GM12875 (cell line): Measurements from ENCODE around the gene DVL1.

Source experiments
- H3K4me3 ChIP-seq: one replicate; pipeline ENCODE4 v1.5.1; 2011; ENCODE audit warnings: low read depth, low read length, control low read depth
- TF ChIP-seq, protein P1 (sequence below): IDR thresholded peaks from 2 replicates; pipeline ENCODE4 v1.5.1; 2011; ENCODE audit warnings: low read depth, mild to moderate bottlenecking, control low read depth, inconsistent platforms, low read length, moderate library complexity, borderline replicate concordance; ENCODE audit not compliant: insufficient read depth

The DVL1 gene

DNA sequence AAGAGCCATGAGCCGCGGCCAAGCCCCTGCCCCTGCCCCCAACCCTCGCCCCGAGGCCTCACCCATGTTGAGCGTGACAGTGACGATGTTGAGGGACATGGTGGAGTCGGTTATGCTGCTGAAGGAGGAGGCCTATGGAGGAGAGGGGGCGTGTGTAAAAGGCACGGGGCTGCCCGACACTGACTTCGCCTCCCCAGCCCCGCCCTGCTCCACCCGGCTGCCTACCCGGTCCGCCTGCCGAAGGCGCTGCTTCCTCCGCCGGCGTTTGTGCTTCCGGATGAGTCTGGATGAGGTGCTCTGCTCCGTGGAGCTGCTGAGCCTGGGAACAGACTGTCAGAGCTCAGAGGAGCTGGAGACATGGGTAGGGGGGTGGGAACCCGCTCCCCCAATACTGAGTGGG lies 9.0 kb downstream of the DVL1 start:
- H3K4me3 ChIP-seq: no peak overlapping the region
- TF ChIP-seq, protein P1, sequence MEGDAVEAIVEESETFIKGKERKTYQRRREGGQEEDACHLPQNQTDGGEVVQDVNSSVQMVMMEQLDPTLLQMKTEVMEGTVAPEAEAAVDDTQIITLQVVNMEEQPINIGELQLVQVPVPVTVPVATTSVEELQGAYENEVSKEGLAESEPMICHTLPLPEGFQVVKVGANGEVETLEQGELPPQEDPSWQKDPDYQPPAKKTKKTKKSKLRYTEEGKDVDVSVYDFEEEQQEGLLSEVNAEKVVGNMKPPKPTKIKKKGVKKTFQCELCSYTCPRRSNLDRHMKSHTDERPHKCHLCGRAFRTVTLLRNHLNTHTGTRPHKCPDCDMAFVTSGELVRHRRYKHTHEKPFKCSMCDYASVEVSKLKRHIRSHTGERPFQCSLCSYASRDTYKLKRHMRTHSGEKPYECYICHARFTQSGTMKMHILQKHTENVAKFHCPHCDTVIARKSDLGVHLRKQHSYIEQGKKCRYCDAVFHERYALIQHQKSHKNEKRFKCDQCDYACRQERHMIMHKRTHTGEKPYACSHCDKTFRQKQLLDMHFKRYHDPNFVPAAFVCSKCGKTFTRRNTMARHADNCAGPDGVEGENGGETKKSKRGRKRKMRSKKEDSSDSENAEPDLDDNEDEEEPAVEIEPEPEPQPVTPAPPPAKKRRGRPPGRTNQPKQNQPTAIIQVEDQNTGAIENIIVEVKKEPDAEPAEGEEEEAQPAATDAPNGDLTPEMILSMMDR: no peak

DNA sequence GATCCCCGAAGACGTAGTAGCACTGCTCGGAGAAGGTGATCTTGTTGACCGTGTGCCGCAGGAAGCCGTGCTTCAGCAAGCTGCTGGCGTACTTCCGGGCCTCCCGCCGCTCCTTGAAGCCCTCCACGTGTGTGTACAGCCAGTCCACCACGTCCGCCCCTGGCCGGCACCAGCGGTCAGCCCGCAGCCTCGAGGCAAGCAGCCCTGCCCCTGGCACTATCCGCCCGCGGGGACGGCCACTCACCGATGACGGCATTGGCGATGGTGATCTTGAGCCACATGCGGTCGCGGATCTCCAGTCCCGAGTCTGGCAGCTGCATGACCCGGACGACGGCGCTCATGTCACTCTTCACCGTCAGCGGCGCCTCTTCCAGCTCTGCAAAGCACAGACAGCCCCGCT lies 10.9 kb downstream of the DVL1 start:
- TF ChIP-seq, protein P1: no peak

DNA sequence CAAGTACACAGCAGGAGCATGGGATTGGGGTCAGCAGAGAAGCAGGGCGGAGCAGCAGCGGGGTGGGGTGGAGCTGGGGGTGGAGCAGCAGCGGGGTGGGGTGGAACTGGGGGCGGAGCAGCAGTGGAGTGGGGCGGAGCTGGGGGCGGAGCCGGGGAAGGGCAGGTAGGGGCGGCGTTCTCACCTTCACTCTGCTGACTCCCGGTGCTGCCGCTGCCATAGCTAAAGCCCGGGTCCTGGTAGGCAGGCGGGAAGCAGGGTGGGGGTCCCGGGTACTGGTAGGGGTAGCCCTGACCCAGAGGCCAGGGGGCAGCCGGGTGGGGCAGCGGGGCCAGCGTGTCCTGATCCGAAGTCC lies 11.4 kb downstream of the DVL1 start:
- TF ChIP-seq, protein P1: no peak
- H3K4me3 ChIP-seq: no peak overlapping the region

More for the DNA sequence above, 10.9 kb downstream of the DVL1 start:
- H3K4me3 ChIP-seq: no peak overlapping the region

DNA sequence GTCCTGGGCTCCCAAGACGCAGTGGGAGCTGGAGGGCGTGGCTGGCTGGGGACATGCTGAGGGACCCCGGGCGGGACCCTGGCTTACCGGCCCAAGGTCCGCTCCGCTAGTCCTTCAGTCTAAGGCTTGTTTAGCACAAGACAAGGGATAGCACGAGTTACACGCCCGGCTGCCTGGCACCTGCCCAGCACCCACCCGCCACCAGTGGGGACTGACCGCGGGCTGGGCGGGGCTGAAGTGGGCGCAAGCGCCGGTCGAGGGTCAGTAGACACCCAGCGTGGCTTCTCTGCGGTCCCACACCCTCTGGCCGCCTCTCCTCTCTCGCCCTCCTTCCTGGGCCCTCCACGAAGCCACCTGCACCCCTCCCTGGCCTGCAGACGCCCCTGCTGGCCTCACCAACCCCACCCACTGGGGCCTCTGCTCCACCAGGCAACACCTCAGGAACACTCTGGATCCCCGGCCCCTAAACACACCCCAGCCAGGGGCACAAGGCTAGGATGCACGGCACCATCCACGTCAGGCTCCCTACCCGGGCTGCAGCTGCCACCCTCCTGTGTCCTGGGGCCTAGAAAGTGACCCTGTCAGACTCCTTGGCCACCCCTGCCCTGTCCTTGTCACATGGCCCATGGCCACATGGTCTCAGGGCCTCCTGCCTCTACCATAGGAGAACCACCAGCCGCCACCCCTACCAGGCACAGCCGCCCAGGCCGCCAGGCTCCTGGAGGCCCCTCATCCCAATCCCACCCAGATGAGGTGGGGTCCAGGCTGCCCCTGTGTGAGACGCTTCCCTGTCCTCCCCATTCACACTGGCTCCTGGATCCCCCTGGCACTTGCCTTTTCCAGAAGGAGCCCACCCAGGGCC lies 12.1 kb downstream of the DVL1 start:
- TF ChIP-seq, protein P1: no peak
- no peak overlapping the region for H3K4me3 ChIP-seq

DNA sequence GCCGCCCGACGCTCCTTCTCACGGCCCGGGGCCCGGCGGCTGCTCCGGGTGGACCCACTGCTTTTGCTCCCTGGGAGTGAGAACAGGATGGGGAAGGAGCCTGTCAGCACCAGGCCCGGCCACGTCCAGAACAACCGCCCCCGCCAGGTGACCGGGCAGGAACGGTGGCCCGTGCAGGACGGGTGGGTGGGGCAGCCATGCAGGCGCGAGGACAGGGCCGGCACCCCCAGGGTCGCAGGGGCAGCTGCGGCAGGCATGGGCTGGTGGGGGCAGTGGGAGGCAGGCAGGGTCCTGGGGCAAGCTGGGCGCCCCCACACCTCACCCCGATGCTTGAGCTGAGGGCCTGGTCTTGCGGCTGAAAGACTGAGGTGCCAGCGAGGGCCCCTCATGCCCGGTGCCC lies 12.8 kb downstream of the DVL1 start:
- TF ChIP-seq, protein P1: no peak
- no peak overlapping the region for H3K4me3 ChIP-seq

DNA sequence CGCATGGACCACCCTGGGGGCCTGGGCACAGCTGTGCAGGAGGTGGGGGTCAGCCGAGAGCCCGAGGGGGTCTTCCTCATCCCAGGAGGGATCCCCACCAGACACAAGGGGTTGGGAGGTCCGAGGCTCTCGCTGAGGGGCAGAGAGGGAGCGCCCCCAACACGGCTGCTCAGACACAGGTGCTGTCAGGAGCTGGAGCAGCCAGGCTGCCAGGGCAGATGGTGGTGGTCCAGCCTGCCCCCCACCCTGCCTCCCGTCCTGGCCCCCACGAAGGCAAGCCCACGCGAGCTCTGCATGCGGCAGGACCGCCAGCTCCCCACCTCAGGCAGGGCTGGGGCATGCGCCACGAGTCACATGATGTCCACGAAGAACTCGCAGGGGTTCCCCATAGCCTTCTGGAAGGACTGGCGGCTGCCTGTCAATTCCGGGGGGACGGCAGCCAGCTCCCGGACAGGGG lies 13.4 kb downstream of the DVL1 start:
- TF ChIP-seq, protein P1: no peak
- no peak overlapping the region for H3K4me3 ChIP-seq

DNA sequence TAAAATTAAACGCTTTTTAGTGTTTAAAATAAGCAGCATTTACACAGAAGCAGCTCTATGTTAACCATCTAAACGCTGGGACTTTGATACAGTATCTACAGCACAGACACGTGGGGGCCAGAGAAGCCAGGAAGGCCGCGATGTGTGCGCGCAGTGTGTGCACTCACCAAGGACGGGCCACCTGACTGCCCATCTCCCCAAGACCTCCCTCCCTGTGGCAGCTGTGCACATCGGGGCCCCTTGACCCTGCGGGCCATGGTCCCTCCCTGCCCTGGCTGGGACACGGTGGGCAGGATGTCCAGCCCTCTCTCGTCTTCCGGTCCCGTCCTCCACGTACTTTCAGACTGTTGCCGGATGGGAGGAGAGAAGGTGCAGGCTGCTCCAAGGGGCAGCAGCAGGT lies 13.9 kb downstream of the DVL1 start:
- TF ChIP-seq, protein P1: no peak
- no peak overlapping the region for H3K4me3 ChIP-seq
